GM12872 (cell line): ENCODE data around the gene C19orf38.

Experiments used
- TF ChIP-seq, protein P1 (sequence below): IDR thresholded peaks from 3 replicates; pipeline ENCODE4 v1.5.1; 2011; ENCODE audit warnings: low read depth, mild to moderate bottlenecking, low read length, moderate library complexity; ENCODE audit not compliant: insufficient read depth

C19orf38 gene

DNA sequence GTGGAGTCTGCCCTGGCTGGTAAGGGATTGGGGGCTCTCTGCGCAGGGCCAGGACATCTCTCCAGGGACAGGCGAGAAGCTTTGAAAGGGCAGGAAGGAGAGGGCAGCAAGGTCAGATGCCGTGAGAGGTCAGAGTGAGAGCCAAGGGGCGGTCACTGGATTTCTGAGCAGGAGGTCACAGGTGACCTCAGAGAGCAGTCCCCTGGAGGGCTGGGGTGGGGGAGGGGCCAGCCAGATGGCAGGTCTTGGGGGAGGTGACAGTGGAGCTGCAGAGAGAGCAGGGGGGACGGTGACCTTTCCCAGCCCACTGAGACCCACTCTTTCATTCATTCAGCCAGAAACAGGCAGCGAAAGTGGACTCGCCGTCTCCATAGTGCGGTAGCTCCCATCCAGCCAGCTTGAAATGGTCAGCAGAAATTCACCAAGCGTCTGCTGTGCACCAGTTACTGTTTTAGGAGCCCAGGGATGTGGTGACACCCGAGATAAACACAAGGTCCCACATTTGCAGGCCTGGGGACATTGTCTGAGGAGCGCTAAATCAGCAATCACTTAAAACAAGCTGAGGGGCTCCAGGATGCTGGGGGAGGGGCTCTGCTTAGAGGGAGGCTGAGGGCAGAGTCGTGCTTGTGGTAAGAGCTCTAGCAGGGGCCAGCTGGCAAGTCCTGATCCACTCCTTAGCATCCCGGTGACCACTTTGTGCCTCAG is 33.3 kb downstream of the C19orf38 start:
- TF ChIP-seq, protein P1, sequence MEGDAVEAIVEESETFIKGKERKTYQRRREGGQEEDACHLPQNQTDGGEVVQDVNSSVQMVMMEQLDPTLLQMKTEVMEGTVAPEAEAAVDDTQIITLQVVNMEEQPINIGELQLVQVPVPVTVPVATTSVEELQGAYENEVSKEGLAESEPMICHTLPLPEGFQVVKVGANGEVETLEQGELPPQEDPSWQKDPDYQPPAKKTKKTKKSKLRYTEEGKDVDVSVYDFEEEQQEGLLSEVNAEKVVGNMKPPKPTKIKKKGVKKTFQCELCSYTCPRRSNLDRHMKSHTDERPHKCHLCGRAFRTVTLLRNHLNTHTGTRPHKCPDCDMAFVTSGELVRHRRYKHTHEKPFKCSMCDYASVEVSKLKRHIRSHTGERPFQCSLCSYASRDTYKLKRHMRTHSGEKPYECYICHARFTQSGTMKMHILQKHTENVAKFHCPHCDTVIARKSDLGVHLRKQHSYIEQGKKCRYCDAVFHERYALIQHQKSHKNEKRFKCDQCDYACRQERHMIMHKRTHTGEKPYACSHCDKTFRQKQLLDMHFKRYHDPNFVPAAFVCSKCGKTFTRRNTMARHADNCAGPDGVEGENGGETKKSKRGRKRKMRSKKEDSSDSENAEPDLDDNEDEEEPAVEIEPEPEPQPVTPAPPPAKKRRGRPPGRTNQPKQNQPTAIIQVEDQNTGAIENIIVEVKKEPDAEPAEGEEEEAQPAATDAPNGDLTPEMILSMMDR: no peak

DNA sequence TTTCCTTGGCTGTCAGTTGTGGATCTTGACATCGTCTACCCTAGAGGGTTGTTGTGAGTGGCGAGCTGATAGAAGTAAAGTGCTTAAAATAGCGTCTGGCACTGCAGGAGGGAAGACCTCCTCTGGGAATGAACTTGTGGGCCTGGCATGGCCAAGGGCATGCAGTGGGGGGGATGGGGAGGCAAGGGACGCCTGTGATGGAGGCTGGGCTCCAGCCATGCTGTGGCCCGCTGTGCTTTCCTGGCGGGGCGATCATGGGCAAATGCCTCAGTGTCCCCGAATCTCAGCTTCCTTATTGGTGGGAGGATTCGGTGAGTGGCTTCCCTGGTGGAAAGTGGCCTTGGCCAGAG is 33.9 kb downstream of the C19orf38 start:
- TF ChIP-seq, protein P1: no peak

DNA sequence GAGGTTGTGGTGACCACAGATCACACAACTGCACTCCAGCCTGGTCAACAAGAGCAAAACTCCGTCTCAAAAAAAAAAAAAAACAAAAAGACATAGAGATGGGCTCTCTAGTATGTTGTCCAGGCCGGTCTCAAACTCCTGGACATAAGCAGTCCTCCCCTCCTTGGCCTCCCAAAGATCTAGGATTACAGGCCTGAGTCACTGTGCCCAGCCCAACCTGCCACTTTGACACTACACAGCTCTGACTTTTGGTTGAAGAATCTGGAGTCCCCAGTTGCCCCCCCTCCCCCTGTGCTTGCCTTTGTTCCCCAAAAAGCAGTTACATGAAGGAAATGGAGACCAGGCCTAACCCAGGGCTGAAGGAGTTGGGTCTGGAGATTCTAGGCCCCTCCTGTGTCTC is 36.1 kb downstream of the C19orf38 start:
- TF ChIP-seq, protein P1: no peak

DNA sequence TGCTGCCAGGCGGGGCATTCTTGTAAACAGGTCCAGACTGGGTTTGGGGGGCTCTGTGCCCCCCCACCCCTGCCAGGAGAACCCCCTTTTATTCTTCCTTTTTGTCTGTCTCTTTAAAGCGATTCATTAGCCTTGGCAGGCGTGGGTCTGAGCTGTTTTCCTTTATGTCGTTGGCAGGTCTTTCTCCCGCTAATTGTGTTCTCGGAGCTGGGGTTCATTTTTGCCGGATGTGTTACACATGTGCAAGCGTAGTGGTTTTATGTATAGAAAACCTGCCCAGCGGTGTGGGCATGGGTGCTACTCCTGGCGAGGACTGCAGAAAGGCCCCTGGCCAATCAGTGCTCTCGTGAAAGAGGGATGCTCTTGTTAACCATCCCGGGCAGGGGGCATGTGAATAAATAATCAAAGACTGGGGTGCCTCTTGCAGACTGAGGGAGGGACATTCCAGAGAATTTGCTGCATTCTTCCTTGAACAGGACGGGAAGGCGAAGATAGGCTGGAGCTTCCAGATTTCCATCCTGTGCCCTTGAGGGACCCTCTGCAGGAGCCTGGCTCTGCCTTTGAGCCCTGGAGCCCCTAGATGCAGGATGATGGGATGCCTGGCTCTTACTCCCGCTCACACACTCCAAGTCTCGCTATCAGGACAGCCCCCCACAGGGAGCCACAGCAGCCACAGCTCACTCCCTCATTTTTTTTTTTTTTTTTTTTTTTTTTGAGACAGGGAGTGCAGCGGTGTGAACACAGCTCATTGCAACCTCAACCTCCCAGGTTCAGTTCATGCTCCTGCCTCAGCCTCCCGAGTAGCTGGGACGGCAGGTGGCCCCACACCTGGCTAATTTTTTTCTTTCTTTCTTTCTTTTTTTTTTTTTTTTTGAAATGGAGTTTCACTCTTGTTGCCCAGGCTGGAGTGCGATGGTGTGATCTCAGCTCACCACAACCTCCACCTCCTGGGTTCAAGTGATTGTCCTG is 37.3 kb downstream of the C19orf38 start:
- TF ChIP-seq, protein P1: no peak

DNA sequence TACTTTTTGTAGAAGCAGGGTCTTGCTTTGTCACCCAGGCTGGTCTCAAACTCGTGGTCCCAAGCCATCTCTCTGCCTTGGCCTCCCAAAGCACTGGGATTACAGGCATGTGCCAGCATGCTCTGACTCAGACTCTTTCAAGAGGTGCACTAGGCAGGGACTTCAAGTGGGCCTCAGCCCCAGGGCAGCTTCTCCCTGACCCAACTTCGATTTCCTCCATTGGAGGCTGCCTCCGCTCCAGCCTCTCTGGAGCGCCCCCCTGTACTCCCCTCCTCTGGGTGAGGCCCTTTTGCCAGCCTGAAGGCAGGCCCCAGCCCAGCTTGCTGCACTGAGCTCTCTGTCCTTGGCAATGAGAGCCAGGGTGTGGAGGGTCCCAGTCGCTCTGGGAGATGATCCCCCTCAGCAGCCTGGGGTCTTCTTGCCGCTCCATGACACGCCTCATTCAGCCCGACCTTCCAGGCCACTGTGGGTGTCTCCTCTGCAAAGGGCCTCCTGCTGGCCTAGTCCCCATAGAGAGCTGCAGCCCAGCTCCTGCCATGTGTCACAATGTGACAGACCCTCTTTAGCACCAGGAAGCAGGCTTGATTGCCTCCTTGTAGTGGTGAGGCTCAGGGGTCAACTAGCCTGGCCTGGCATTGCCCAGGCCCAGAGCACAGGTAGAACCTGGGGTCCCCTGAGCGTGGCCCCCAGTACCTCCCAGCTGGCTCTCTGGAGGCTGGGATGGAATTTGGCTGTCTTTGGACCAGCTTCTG is 39.6 kb downstream of the C19orf38 start:
- TF ChIP-seq, protein P1: no peak

DNA sequence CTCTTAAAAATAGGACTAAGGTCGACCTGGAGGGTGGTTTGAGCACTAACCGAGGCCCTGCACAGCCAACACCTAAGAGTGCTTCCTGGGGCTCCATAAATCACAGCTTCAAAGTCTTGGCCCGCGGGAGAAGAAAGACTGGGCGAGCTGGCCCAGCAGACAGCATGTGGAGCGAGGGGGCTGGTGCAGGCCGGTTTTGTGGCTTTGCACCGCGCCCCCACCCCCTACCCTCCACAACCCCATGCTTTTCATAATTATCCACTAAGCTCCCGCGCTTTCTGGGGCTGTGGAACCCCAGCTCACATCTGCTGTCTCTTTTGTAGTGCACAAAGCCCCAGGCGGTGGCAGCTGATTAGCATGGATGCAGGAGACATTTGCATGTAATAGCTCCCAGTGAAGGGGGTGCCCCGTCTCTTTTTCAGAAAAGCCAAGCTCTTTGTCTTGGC is 40.2 kb downstream of the C19orf38 start:
- TF ChIP-seq, protein P1: no peak

DNA sequence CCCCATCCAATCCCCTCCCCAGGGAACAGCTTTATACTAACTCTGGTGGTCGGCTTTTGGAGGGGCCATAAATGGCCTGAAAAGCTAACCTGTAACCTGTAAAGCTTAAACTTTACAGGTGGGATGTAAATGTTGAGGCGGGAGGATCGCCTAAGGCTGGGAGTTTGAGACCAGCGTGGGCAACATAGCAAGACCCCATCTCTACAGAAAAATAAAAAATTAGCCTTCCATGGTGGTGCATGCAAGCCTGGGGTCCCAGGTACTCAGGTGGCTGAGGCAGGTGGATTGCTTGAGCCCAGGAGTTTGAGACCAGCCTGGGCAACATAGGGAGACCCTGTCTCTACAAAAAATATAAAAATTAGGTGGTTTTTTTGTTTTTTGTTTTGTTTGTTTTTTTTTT is 41.7 kb downstream of the C19orf38 start:
- TF ChIP-seq, protein P1: no peak
